HG03354 (cell line): ENCODE data around the gene SMIM41.

ENCODE experiments used
- ATAC-seq: cut with Tn5 transposase; IDR thresholded peaks from one replicate; pipeline ENCODE4 v1.9.1; 2021; ENCODE audit warnings: mild to moderate bottlenecking; ENCODE audit not compliant: unreplicated experiment, poor library complexity, severe bottlenecking

The SMIM41 gene

GRCh38 chr12:52079576-52080402 lies at the start of gene SMIM41:
SMIM41 (plus strand) TSS chr12:52079704; CDS start chr12:52079780, 76 bp downstream.
- ATAC-seq, result no peak

- ATAC-seq, result no peak
Observed at GRCh38 chr12:52032446-52032803, 47.1 kb upstream of the SMIM41 start.

GRCh38 chr12:52032804-52033445 lies 46.6 kb upstream of the SMIM41 start:
- peak; percentile 94 for ATAC-seq

GRCh38 chr12:52033446-52034140 lies 45.9 kb upstream of the SMIM41 start:
- no peak for ATAC-seq

GRCh38 chr12:52035190-52035589 lies 44.3 kb upstream of the SMIM41 start:
- ATAC-seq, result no peak

GRCh38 chr12:52035926-52036325 lies 43.6 kb upstream of the SMIM41 start:
- no peak for ATAC-seq

GRCh38 chr12:52036587-52037171 lies 42.8 kb upstream of the SMIM41 start:
- ATAC-seq, result peak; percentile 40

- no peak for ATAC-seq
Observed at GRCh38 chr12:52037248-52037861, 42.1 kb upstream of the SMIM41 start.

- ATAC-seq, result no peak
Observed at GRCh38 chr12:52038447-52038846, 41.1 kb upstream of the SMIM41 start.

- no peak for ATAC-seq
Observed at GRCh38 chr12:52041035-52041434, 38.5 kb upstream of the SMIM41 start.

GRCh38 chr12:52041695-52042123 lies 37.8 kb upstream of the SMIM41 start:
- no peak for ATAC-seq

GRCh38 chr12:52042706-52043385 lies 36.7 kb upstream of the SMIM41 start:
- no peak for ATAC-seq

GRCh38 chr12:52043386-52044212 lies 35.9 kb upstream of the SMIM41 start:
- ATAC-seq, result no peak

GRCh38 chr12:52044292-52044983 lies 35.1 kb upstream of the SMIM41 start:
- no peak for ATAC-seq

GRCh38 chr12:52045794-52046199 lies 33.7 kb upstream of the SMIM41 start:
- ATAC-seq, result no peak

- ATAC-seq, result no peak
Observed at GRCh38 chr12:52046859-52047258, 32.6 kb upstream of the SMIM41 start.

GRCh38 chr12:52049286-52049685 lies 30.2 kb upstream of the SMIM41 start:
- ATAC-seq, result no peak

- no peak for ATAC-seq
Observed at GRCh38 chr12:52049688-52050087, 29.8 kb upstream of the SMIM41 start.
